Activated CD4-positive, alpha-beta T cell treated with anti-CD3 and anti-CD28 coated beads, Interleukin-2, Interleukin-6, amounts not matched to agents 100 ng/mL and 50 ng/mL, durations not matched to agents 16 hours and 8 hours (primary cell): ENCODE measurements around the gene TUBGCP3.
A peak's percentile ranks its signal among the peaks of the same experiment; 100 is the strongest.
"Not testable (repeated sequence)": the region's sequence is repeated elsewhere in the genome, so short reads cannot be mapped to it uniquely, and the experiment has no call there.

ENCODE experiments used
- DNase-seq: peaks from one replicate; pipeline ENCODE4 v3.0.0-alpha.2; 2020

TUBGCP3 gene

DNA sequence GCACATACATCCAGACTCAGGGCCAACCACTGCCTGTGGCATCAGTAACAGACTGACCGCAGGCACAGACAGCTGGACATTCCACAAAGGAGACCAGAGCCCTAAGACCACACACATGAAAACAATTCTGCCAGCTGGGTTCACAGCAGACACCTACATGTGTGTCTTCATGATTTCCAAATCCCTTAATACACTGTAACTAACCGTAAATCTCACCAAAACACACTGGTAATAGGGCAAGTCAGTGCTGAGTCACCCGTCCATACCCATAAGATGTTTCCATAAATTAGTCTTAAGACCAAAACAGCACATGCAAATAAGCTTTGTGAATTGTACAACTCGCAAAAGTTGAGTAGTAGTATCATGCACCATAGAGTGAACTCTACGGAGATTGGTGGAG lies 65.4 kb downstream of the TUBGCP3 start:
- DNase-seq, result no peak

DNA sequence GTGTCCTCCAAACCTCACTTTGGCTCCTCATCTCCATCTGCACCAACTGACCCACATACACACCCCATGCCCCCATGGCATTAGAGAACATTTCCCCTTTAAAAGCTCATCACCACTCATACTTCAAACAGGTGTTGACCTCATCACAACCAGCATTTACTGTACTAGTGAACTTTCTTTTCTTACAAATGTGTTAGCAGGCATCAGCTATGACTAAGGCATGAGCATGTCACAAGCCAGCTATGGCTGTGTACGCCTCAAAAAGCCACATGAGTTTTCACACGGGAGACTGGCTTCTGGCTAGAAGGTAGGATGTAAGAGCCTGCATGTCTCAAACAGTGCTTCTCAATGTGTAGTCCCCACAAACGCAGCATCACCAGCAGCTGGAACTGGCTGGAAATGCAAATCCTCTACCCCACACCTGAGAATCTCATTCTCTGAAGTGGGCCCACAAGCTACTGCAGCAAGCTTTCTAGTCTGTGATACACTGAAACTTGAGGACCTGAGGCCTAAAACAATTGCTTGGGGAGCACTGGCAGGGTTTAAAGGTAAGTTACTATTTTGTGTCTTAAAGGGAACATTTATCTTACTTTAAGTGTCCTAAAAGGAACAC lies 66.8 kb downstream of the TUBGCP3 start:
- no peak for DNase-seq

DNA sequence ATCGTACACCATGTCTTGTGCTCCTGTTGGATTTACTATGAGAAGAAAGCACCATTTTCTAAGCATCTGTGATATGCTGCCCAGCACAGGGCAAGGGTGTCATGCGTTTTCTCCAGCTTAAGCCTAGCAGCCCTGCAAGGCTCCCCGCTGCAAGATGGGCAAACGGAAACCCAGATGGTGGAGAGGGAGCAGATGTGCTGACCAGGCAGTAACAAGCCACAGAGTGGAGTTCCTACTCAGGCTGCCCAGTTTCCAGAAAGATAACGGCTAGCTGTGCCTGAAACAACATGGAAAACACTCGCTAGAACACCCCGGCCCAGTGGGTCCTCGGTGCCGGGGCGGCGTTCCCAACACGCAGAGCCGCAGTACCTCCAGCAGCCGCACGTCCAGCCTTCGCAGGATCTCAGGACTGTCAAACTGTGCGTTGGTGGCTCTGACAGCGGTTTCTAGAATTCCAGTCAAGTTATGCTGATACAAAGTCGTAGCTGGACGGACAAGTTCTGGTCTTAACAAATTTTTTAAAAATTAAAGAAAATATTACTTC lies 68.4 kb downstream of the TUBGCP3 start:
- DNase-seq, result no peak

GRCh38 chr13:112516218-112516617 lies 71.7 kb downstream of the TUBGCP3 start:
- DNase-seq, result no peak

DNA sequence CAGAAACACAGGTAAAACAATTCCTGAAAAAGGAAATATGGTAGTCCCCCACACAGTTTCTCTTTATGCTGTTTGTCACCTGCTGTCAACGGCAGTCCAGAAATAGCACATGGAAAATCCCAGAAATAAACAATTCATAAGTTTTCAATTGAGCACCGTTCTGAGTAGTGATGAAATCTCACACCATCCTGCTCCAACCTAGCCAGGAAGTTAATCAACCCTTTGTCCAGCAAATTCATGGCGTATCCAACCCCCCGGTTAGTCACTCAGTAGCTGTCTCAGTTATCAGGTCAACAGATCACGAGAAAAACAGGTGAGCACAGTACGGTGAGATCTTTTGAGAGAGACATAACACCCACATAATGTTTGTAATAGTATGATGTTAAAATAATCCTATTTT lies 74.2 kb downstream of the TUBGCP3 start:
- DNase-seq, result no peak

- DNase-seq, result peak; percentile 46
These were observed 76.8 kb downstream of the TUBGCP3 start for GRCh38 chr13:112510987-112511685.

DNA sequence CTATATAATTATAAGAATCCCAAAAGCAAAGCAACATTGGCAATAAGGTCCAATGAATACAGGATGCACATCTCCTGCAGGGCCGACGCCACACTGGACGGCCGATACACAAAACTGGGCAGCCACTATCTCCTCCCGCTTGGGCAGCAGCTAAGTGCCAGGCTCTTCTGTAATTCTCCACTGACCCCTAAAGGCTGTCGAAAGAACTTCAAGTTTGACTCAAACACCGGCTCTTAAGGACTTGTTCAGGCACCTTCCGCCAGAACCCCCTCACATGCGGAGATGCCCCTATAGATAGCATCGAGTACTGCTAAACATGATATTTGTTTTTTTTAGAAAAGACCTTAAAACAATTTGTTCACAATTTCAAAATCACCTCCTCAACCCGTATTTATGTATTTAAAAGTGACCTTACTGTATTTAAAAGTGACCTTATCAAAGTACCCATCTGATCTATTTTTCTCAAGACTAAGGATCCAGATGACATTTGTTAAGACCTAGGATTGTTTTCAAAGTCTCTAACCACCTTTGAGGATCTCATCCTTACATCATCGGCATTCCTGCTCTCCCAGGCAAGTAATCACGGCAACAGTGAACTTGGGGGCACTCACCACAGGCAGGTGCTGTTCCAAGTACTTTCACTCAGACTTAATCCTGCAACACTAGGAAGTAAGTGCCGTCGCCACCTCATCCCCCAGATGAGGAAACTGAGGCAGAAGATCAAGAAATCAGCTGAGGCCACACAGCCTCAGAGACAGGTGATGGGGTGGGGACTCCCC lies 77.8 kb downstream of the TUBGCP3 start:
- peak; percentile 21 for DNase-seq

- DNase-seq, result no peak
These were observed 78.8 kb downstream of the TUBGCP3 start for GRCh38 chr13:112509190-112509589.

DNA sequence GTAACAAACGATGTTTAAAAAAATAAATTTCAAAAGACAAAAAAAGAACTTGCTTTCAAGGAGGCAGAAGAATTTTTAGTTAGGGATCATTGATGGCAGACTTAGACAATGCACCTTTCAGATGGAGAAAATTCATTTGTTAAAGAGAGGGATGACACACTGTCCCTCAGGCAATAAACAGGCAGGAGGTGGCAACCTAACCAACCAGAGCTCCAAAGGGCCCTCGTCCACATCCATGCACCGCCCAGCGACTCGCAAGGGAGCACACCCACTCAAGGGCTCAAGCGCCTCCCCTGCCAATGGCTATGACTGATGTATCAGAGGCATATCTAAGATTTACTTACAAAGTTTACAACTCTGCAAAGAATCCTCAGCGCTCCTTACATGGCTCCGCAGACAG lies 81.9 kb downstream of the TUBGCP3 start:
- no peak for DNase-seq

GRCh38 chr13:112496166-112496565 lies 91.8 kb downstream of the TUBGCP3 start:
- DNase-seq, result no peak

GRCh38 chr13:112495465-112495864 lies 92.5 kb downstream of the TUBGCP3 start:
- no peak for DNase-seq

GRCh38 chr13:112489199-112489598 lies 98.8 kb downstream of the TUBGCP3 start:
- no peak for DNase-seq

- DNase-seq, result not testable (repeated sequence)
These were observed 99.5 kb downstream of the TUBGCP3 start for GRCh38 chr13:112488343-112489050.

GRCh38 chr13:112487127-112487517 lies 100.8 kb downstream of the TUBGCP3 start:
- no peak for DNase-seq

DNA sequence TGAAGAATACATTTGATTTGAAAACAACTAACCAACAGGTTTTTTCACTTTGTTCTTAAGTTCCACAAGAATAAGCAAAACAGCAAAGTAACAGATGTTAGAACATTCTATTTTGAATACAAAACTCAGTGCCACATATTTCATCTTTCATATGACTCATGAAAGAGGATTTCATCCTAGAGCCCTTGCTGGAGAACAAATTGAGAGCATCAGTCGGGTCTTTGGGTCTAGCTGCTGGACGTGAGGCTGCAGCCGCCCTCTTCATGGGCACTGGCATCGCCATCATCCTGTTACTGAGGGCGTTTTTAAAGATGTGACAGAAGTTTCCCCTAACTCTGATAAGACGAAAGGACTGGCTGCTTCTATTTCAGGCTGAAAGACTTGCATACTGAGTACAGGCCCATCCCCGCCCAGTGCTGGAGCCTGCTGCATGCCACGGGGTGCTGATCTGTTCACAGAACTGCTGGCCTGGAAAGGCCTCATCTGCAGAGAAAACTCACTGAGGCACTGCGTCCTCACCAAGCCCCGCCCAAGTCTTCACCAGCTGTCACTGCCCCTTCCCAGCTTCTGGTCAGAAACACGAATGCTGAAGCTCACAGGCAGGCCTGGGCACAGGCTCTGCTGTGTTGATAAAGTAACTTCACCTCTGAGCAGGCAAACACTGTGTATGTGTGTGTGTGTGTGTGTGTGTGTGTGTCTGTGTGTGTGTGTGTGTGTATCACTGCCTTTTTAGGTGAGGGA lies 101.4 kb downstream of the TUBGCP3 start:
- no peak for DNase-seq

DNA sequence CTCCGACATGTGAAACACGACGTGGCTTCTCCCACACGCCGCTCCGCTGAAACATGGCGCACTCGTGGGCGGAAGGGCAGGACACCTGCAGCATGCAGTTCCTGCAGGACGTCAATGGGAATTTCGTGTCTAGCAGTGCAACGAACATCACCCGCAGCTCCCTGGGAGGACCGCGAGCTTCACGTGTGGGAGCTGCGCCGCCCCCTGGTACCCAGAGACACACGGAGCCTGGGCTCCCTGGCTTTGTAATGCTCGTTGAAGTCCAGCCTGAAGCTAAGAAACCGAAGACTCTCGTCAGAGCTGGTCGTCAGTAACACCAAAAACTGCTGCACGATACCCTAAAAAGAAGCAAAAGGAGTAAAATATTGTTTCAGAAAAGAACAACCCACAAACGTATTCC lies 102.1 kb downstream of the TUBGCP3 start:
- DNase-seq, result not testable (repeated sequence)

GRCh38 chr13:112483299-112483698 lies 104.7 kb downstream of the TUBGCP3 start:
- DNase-seq, result peak; percentile 8

GRCh38 chr13:112481458-112481857 lies 106.5 kb downstream of the TUBGCP3 start:
- DNase-seq, result no peak

- DNase-seq, result no peak
These were observed 108.6 kb downstream of the TUBGCP3 start for GRCh38 chr13:112479389-112479788.

- DNase-seq, result no peak
These were observed 110.8 kb downstream of the TUBGCP3 start for GRCh38 chr13:112477070-112477619.

DNA sequence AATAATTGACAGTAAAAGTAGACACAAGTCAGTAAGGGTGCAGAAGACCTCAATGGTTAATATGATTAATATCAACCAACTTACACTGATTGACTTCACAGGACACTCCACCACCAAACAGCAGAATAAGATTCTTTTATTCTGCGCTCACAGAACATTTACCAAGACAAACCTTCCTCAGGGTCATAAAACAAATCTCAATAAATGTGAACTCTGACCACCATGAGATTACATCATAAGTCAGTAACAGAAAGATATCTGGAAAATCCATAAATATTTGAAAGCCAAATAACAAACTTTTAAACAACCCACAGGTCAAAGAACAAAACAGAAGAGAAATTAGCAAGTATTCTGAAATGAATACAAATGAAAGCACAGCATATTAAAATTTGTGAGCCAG lies 112.1 kb downstream of the TUBGCP3 start:
- no peak for DNase-seq

DNA sequence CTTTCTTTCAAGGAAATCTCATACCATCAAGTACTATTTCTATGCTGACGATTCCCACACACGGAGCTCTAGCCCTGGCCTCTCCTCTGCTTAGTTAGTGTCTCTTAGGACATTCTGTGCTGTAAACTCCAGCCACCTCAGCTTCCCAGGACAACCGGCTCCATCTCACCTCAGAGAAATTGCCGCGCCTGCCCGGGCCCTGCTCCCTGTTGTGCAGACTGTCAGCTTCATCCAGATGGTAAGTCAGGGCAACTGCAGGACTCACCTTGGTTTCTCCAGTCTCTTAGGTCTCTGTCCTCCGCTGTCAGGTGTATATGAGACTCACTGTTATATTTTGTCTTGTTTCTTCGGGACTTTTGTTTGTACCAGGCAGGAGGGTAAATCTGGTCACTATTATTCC lies 113.1 kb downstream of the TUBGCP3 start:
- no peak for DNase-seq
